Progenitor cell of endocrine pancreas (in vitro differentiated cells): ENCODE results near the gene RELCH. TPM values are rescaled to one million over a fixed set of nuclear protein-coding genes. Genes with fewer than 3 reads are reported as not detected.

Source experiments
- DNase-seq: peaks from one replicate; pipeline ENCODE4 v3.0.0; 2021; ENCODE audit warnings: low spot score; ENCODE audit not compliant: unreplicated experiment
- H3K27ac Mint-ChIP-seq: 2 replicates; pipeline ENCODE4 v1.8.0; 2021; ENCODE audit warnings: mild to moderate bottlenecking, moderate library complexity, mixed read lengths
- H3K27me3 Mint-ChIP-seq: 2 replicates; pipeline ENCODE4 v1.8.0; 2021; ENCODE audit warnings: mixed read lengths
- H3K36me3 Mint-ChIP-seq: 2 replicates; pipeline ENCODE4 v1.8.0; 2022; ENCODE audit warnings: mixed read lengths; ENCODE audit not compliant: insufficient read depth
- H3K4me1 Mint-ChIP-seq: 2 replicates; pipeline ENCODE4 v1.8.0; 2021; ENCODE audit warnings: low read depth, mixed read lengths
- H3K4me3 Mint-ChIP-seq: 2 replicates; pipeline ENCODE4 v1.8.0; 2021; ENCODE audit warnings: low read depth, mild to moderate bottlenecking, moderate library complexity, mixed read lengths
- H3K9me3 Mint-ChIP-seq: 2 replicates; pipeline ENCODE4 v1.8.0; 2021; ENCODE audit warnings: low read depth, mixed read lengths
- total RNA-seq: library from RNA; stranded (reverse); gene quantifications from 2 replicates; pipeline ENCODE4 v1.2.1, GENCODE V29; 2021
- TF ChIP-seq, protein P1 (sequence below): fragments of 200-600 bp; sonication (generic); IDR thresholded peaks from one replicate; pipeline ENCODE4 v1.5.0; 2021; ENCODE audit warnings: antibody characterized with exemption, mild to moderate bottlenecking; ENCODE audit not compliant: unreplicated experiment

Gene RELCH
- total RNA-seq, 1 donor from 2014 or later: 34.7 TPM

- Mint-ChIP-seq H3K9me3 (no peaks in the 10 kb centered on the region), H3K36me3 (no peaks in the 10 kb centered on the region), H3K27me3 (peaks cover 20% of the 10 kb centered on the region), H3K27ac (no peak overlapping the region), H3K4me1 (peaks cover 12% of the 10 kb centered on the region), H3K4me3 (no peak overlapping the region)
- TF ChIP-seq, protein P1, sequence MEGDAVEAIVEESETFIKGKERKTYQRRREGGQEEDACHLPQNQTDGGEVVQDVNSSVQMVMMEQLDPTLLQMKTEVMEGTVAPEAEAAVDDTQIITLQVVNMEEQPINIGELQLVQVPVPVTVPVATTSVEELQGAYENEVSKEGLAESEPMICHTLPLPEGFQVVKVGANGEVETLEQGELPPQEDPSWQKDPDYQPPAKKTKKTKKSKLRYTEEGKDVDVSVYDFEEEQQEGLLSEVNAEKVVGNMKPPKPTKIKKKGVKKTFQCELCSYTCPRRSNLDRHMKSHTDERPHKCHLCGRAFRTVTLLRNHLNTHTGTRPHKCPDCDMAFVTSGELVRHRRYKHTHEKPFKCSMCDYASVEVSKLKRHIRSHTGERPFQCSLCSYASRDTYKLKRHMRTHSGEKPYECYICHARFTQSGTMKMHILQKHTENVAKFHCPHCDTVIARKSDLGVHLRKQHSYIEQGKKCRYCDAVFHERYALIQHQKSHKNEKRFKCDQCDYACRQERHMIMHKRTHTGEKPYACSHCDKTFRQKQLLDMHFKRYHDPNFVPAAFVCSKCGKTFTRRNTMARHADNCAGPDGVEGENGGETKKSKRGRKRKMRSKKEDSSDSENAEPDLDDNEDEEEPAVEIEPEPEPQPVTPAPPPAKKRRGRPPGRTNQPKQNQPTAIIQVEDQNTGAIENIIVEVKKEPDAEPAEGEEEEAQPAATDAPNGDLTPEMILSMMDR: no peak
- DNase-seq: no peak
These were observed 149.6 kb downstream of the RELCH start for GRCh38 chr18:62336618-62337017.

DNA sequence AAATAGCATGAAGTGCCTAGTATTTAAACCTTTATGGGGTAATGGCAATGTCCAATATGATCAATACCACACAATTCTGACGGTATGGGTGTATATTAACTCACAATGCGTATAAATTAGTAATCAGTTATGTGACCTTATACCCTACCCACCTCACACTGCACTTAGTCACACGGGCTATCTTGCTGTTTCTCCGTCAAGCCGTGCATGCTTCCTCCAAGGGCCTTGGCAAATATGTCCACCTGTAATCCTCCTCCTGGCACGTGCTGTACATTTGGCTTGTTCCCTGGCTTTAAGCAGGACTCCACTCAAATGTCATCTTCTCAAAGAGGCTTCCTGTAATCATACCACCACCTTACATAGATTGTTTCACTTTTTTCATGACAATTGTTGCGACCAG is 150.3 kb downstream of the RELCH start:
- Mint-ChIP-seq H3K27ac (no peak overlapping the region), H3K4me3 (no peak overlapping the region), H3K9me3 (no peaks in the 10 kb centered on the region), H3K36me3 (no peaks in the 10 kb centered on the region), H3K27me3 (peaks cover 17% of the 10 kb centered on the region), H3K4me1 (peaks cover 12% of the 10 kb centered on the region)
- TF ChIP-seq, protein P1: no peak
- DNase-seq: no peak

GRCh38 chr18:62338446-62339105 is 151.5 kb downstream of the RELCH start:
- TF ChIP-seq, protein P1: no peak
- H3K27ac Mint-ChIP-seq: no peak overlapping the region
- peaks cover 17% of the 10 kb centered on the region for H3K27me3 Mint-ChIP-seq
- no peak for DNase-seq
- H3K4me1 Mint-ChIP-seq: peaks cover 12% of the 10 kb centered on the region
- H3K9me3 Mint-ChIP-seq: no peaks in the 10 kb centered on the region
- no peaks in the 10 kb centered on the region for H3K36me3 Mint-ChIP-seq
- H3K4me3 Mint-ChIP-seq: no peak overlapping the region

DNA sequence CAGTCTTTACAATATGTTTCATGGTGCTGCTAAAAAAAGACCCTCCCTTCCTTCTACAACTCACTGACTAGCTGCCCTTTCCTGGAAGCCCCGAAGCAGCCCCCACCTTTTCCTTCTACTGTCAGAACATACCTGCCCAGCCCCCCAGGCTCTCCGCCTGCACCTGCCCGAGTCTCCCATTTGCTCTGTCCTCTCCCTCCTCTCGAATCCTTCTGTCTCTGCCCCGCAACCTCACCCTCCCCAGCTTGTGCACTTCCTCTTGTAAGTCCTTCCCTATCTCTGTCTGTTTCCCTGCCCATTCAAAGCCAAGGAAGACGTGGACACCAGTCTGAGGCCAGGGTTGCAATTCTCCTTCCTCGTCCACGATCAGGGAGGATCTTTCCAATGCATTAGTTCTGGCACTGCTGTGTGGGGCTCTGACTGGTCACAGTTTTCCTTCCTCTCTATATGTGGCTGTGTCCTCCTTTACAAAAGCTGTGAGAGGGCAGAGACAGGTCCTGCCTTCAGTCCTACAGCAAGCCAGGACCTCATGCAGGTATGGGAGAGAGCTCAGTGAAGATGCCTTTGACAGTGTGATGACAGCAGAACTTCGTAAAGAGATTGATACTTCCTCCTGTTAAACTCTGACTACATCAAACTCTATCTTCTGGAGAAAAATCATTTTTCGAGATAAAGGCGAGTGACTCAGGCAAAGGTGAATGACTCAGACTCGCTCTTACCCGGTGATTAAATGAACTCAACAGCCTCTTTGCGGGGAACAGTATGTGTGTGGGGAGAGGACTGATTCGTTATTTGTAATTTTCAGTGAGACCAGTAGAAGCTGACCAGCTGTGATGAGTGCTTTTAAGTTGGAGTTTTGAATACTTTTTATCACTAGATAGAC is 152.3 kb downstream of the RELCH start:
- peaks cover 12% of the 10 kb centered on the region for H3K4me1 Mint-ChIP-seq
- no peaks in the 10 kb centered on the region for H3K9me3 Mint-ChIP-seq
- H3K36me3 Mint-ChIP-seq: no peaks in the 10 kb centered on the region
- H3K27ac Mint-ChIP-seq: no peak overlapping the region
- H3K4me3 Mint-ChIP-seq: no peak overlapping the region
- TF ChIP-seq, protein P1: no peak
- H3K27me3 Mint-ChIP-seq: peaks cover 17% of the 10 kb centered on the region
- DNase-seq: no peak

DNA sequence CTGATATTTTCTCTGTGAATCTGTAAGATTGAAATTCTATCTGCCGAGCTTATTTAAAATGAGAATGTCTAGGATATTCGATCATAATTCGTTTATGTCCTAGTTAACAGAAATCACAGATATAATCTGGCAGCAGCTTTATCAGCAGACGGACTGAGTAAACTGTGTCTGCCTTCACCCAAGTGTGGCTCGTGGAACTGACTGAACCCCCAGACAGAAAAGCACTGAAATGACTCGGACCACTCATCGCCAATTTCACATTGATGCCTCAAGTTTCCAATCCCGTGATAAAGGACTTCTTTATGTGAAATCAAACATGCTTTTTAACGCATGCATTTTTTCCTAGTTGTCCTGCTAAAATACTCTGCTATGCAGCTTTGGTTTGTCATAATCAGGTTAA is 153.9 kb downstream of the RELCH start:
- Mint-ChIP-seq H3K9me3 (no peaks in the 10 kb centered on the region), H3K27ac (no peak overlapping the region), H3K36me3 (no peaks in the 10 kb centered on the region), H3K4me1 (peaks cover 12% of the 10 kb centered on the region), H3K4me3 (no peak overlapping the region), H3K27me3 (peaks cover 23% of the 10 kb centered on the region)
- TF ChIP-seq, protein P1: no peak
- DNase-seq: no peak
